ENCODE data around the gene CHRND.
"Not testable (repeated sequence)": the region's sequence is repeated elsewhere in the genome, so short reads cannot be mapped to it uniquely, and the experiment has no call there.

The CHRND gene

DNA sequence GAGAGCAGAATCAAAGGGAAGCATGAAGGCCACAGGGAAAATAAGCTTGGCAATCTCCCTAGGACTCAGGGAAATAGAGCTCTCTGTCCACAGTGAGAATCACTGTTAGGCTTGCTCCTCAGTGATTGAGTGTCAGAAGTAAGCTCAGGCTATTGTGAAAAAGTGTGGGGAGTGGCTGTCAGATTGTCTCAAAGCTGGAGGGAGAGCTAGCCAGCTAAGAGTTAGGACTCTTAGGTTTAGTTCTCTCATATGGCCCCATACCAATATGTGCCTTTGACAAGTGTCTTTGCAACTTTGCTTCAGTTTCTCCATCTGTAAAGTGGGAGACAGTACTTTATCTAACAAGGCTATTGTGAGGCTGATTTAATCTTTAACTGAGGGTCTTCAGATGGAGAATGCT lies 41.8 kb downstream of the CHRND start:
- ATAC-seq (ENCODE audit: insufficient read depth, low read depth): no peak
- DNase-seq: no peak
- Histone ChIP-seq H3K4me1 (ENCODE audit: insufficient read depth, low read length) (no peaks in the 10 kb centered on the region), H3K27me3 (ENCODE audit: insufficient read depth, low read length, poor library complexity) (no peaks in the 10 kb centered on the region), H4K20me1 (ENCODE audit: insufficient read depth, low read length) (no peaks in the 10 kb centered on the region), H3K4me2 (ENCODE audit: insufficient read depth, low read length) (no peak overlapping the region), H3K9ac (ENCODE audit: low read depth, low read length) (no peak overlapping the region), H3K9me3 (ENCODE audit: insufficient read depth, low read length, severe bottlenecking) (no peaks in the 10 kb centered on the region), H3K79me2 (ENCODE audit: insufficient read depth, low read length) (no peaks in the 10 kb centered on the region), H2AFZ (ENCODE audit: low read depth, low read length) (no peak overlapping the region), H3K4me3 (ENCODE audit: low read depth in 1 of 2, low read length in 2 of 2) (no peak overlapping the region), H3K27ac (ENCODE audit: low read length) (no peak overlapping the region), H3K36me3 (ENCODE audit: insufficient read depth, low read length) (peaks cover 83% of the 10 kb centered on the region)
- no peak for TF ChIP-seq EZH2 (IDR thresholded peaks at IDR 0.05; ENCODE audit: borderline replicate concordance, low read depth, low read length, severe bottlenecking)
- TF ChIP-seq, protein P1, sequence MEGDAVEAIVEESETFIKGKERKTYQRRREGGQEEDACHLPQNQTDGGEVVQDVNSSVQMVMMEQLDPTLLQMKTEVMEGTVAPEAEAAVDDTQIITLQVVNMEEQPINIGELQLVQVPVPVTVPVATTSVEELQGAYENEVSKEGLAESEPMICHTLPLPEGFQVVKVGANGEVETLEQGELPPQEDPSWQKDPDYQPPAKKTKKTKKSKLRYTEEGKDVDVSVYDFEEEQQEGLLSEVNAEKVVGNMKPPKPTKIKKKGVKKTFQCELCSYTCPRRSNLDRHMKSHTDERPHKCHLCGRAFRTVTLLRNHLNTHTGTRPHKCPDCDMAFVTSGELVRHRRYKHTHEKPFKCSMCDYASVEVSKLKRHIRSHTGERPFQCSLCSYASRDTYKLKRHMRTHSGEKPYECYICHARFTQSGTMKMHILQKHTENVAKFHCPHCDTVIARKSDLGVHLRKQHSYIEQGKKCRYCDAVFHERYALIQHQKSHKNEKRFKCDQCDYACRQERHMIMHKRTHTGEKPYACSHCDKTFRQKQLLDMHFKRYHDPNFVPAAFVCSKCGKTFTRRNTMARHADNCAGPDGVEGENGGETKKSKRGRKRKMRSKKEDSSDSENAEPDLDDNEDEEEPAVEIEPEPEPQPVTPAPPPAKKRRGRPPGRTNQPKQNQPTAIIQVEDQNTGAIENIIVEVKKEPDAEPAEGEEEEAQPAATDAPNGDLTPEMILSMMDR (IDR thresholded peaks at IDR 0.05; ENCODE audit: borderline replicate concordance, extremely low read depth, low read length, poor library complexity, severe bottlenecking): no peak

DNA sequence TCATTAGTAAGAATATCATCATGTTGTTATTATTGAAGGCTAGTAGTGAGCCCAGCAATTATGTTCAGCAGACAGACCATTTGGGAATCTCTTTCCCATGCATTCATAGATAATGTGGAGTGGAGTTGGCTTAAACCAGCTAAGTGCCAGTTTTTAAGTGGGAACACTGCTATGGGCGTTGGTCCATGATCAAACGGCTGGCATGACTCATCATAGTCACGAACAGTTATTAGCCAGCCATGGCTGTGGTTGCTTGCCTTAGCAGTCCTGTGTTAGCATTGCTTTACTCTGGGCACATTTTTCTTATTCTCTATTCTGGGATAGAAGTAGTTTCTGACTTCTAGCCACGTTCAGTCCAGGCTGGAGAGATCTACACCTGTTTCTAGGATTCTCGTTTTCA lies 42.2 kb downstream of the CHRND start:
- Histone ChIP-seq H3K4me1 (ENCODE audit: insufficient read depth, low read length) (no peaks in the 10 kb centered on the region), H2AFZ (ENCODE audit: low read depth, low read length) (no peak overlapping the region), H3K4me3 (ENCODE audit: low read depth in 1 of 2, low read length in 2 of 2) (no peak overlapping the region), H3K9ac (ENCODE audit: low read depth, low read length) (no peak overlapping the region), H3K27ac (ENCODE audit: low read length) (no peak overlapping the region), H3K27me3 (ENCODE audit: insufficient read depth, low read length, poor library complexity) (no peaks in the 10 kb centered on the region), H3K4me2 (ENCODE audit: insufficient read depth, low read length) (no peak overlapping the region), H3K79me2 (ENCODE audit: insufficient read depth, low read length) (no peaks in the 10 kb centered on the region), H3K36me3 (ENCODE audit: insufficient read depth, low read length) (peaks cover 83% of the 10 kb centered on the region), H4K20me1 (ENCODE audit: insufficient read depth, low read length) (no peaks in the 10 kb centered on the region), H3K9me3 (ENCODE audit: insufficient read depth, low read length, severe bottlenecking) (no peaks in the 10 kb centered on the region)
- DNase-seq: no peak
- TF ChIP-seq EZH2 (IDR thresholded peaks at IDR 0.05; ENCODE audit: borderline replicate concordance, low read depth, low read length, severe bottlenecking): no peak
- TF ChIP-seq, protein P1 (IDR thresholded peaks at IDR 0.05; ENCODE audit: borderline replicate concordance, extremely low read depth, low read length, poor library complexity, severe bottlenecking): no peak
- no peak for ATAC-seq (ENCODE audit: insufficient read depth, low read depth)

DNA sequence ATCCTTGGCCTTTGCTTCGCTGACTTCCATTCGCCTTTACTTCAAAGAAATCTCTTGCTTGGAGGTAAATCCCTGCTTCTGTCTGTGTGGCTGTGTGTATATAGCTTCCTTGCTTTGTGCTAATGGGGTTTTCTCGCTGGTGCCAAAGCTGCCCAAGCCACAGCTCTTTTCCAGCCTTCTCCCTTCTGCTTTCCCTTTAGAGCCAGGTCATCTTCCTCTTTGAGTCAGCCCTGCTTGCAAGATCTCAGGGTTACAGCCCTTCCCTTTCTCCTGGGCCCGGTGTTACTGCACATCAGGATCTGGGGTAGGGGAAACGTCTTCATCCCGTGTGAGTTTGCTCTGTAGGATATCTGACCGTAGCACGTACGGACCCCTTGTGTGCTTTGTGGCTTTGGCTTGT lies 43.6 kb downstream of the CHRND start:
- no peak overlapping the region for H2AFZ ChIP-seq (ENCODE audit: low read depth, low read length)
- DNase-seq: no peak
- no peak overlapping the region for H3K27ac ChIP-seq (ENCODE audit: low read length)
- H3K4me2 ChIP-seq (ENCODE audit: insufficient read depth, low read length): no peak overlapping the region
- no peak for ATAC-seq (ENCODE audit: insufficient read depth, low read depth)
- H3K27me3 ChIP-seq (ENCODE audit: insufficient read depth, low read length, poor library complexity): no peaks in the 10 kb centered on the region
- no peak overlapping the region for H3K9ac ChIP-seq (ENCODE audit: low read depth, low read length)
- no peak overlapping the region for H3K4me3 ChIP-seq (ENCODE audit: low read depth in 1 of 2, low read length in 2 of 2)
- H4K20me1 ChIP-seq (ENCODE audit: insufficient read depth, low read length): no peaks in the 10 kb centered on the region
- no peaks in the 10 kb centered on the region for H3K4me1 ChIP-seq (ENCODE audit: insufficient read depth, low read length)
- H3K79me2 ChIP-seq (ENCODE audit: insufficient read depth, low read length): no peaks in the 10 kb centered on the region
- no peaks in the 10 kb centered on the region for H3K9me3 ChIP-seq (ENCODE audit: insufficient read depth, low read length, severe bottlenecking)
- TF ChIP-seq EZH2 (IDR thresholded peaks at IDR 0.05; ENCODE audit: borderline replicate concordance, low read depth, low read length, severe bottlenecking): no peak
- TF ChIP-seq, protein P1 (IDR thresholded peaks at IDR 0.05; ENCODE audit: borderline replicate concordance, extremely low read depth, low read length, poor library complexity, severe bottlenecking): no peak
- H3K36me3 ChIP-seq (ENCODE audit: insufficient read depth, low read length): peaks cover 81% of the 10 kb centered on the region

DNA sequence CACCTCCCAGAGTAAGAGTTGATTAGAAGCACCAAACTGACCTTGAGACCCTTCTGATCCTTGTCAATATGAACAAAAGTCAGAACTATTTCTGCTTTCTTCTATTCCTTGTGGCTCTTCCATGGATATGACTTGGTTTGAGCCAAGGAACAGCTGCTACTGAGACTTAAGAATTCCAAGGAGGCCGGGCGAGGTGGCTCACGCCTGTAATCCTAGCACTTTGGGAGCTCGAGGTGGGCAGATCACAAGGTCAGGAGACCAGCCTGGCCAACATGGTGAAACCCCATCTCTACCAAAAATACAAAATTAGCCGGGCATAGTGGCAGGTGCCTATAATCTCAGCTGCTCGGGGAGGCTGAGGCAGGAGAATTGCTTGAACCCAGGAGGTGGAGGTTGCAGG lies 44.5 kb downstream of the CHRND start:
- H2AFZ ChIP-seq (ENCODE audit: low read depth, low read length); DNase-seq; H3K4me3 ChIP-seq (ENCODE audit: low read depth in 1 of 2, low read length in 2 of 2); H3K27me3 ChIP-seq (ENCODE audit: insufficient read depth, low read length, poor library complexity); H3K4me1 ChIP-seq (ENCODE audit: insufficient read depth, low read length); H3K9me3 ChIP-seq (ENCODE audit: insufficient read depth, low read length, severe bottlenecking); H4K20me1 ChIP-seq (ENCODE audit: insufficient read depth, low read length); H3K4me2 ChIP-seq (ENCODE audit: insufficient read depth, low read length); ATAC-seq (ENCODE audit: insufficient read depth, low read depth); H3K27ac ChIP-seq (ENCODE audit: low read length); H3K9ac ChIP-seq (ENCODE audit: low read depth, low read length); H3K79me2 ChIP-seq (ENCODE audit: insufficient read depth, low read length): not testable (repeated sequence)
- peaks cover 82% of the 10 kb centered on the region for H3K36me3 ChIP-seq (ENCODE audit: insufficient read depth, low read length)
